WTC11 (cell line): Measurements from ENCODE around the gene VWA8. TPM values are rescaled to one million over a fixed set of nuclear protein-coding genes. Genes with fewer than 3 reads are reported as not detected.

ENCODE experiments used
- ATAC-seq: fragments of 200-7000 bp; cut with Tn5 transposase; 2 replicates; pipeline ENCODE4 v1.10.0; 2021; ENCODE audit warnings: mild to moderate bottlenecking, moderate library complexity
- CTCF ChIA-PET: fragments of 300-600 bp; sonication (Branson Sonifier 250); formaldehyde crosslinking; loops from one replicate; lab custom pipeline; 2021; ENCODE audit warnings: antibody characterized with exemption; lab: Charles Lee
- POLR2A ChIA-PET: fragments of 350-600 bp; sonication (Branson Sonifier 250); formaldehyde crosslinking; loops from one replicate; lab custom pipeline; 2021; ENCODE audit warnings: antibody characterized with exemption; lab: Charles Lee
- DNase-seq: peaks from one replicate; pipeline ENCODE4 v3.0.0; 2021; ENCODE audit warnings: low spot score
- H3K27ac Mint-ChIP-seq: 2 replicates; pipeline ENCODE4 v1.8.0; 2021; ENCODE audit warnings: mixed read lengths
- H3K27me3 Mint-ChIP-seq: 2 replicates; pipeline ENCODE4 v1.8.0; 2021; ENCODE audit warnings: low read depth, mild to moderate bottlenecking, moderate library complexity, mixed read lengths
- H3K36me3 Mint-ChIP-seq: 2 replicates; pipeline ENCODE4 v1.8.0; 2021; ENCODE audit warnings: mixed read lengths
- H3K4me1 Mint-ChIP-seq: 2 replicates; pipeline ENCODE4 v1.8.0; 2022; ENCODE audit warnings: mixed read lengths
- H3K4me3 Mint-ChIP-seq: 2 replicates; pipeline ENCODE4 v1.8.0; 2021; ENCODE audit warnings: mild to moderate bottlenecking, moderate library complexity, mixed read lengths
- H3K9me3 Mint-ChIP-seq: 2 replicates; pipeline ENCODE4 v1.8.0; 2021; ENCODE audit warnings: mixed read lengths
- ATF1 ChIP-seq: sonication (generic); formaldehyde crosslinking; IDR thresholded peaks from 2 replicates; pipeline ENCODE4 v1.8.1; 2023; ENCODE audit warnings: mild to moderate bottlenecking, moderate library complexity, missing genetic modification reagents
- ATF2 ChIP-seq: sonication (generic); formaldehyde crosslinking; IDR thresholded peaks from 2 replicates; pipeline ENCODE4 v1.8.1; 2022; ENCODE audit warnings: low read depth, missing genetic modification reagents, borderline replicate concordance
- CREB1 ChIP-seq: sonication (generic); formaldehyde crosslinking; IDR thresholded peaks from 2 replicates; pipeline ENCODE4 v1.8.0; 2023; ENCODE audit warnings: mild to moderate bottlenecking, missing genetic modification reagents
- CTCF ChIP-seq: fragments of 200-600 bp; IDR thresholded peaks from 2 replicates; pipeline ENCODE4 v1.8.0; 2022; ENCODE audit warnings: antibody characterized with exemption
- ERG ChIP-seq: fragments of 250-450 bp; sonication (Bioruptor Pico); IDR thresholded peaks from 2 replicates; pipeline ENCODE4 v1.8.0; 2021; ENCODE audit warnings: mild to moderate bottlenecking
- ETV6 ChIP-seq: sonication (generic); formaldehyde crosslinking; IDR thresholded peaks from 2 replicates; pipeline ENCODE4 v1.8.1; 2022; ENCODE audit warnings: mild to moderate bottlenecking, missing genetic modification reagents
- FOXJ3 ChIP-seq: sonication (generic); formaldehyde crosslinking; IDR thresholded peaks from 2 replicates; pipeline ENCODE4 v1.9.0; 2021; ENCODE audit warnings: missing genetic modification reagents, mild to moderate bottlenecking, borderline replicate concordance
- GABPB1 ChIP-seq: sonication (generic); formaldehyde crosslinking; IDR thresholded peaks from 2 replicates; pipeline ENCODE4 v1.8.1; 2023; ENCODE audit warnings: mild to moderate bottlenecking, missing genetic modification reagents
- GRHL2 ChIP-seq: fragments of 250-450 bp; sonication (Bioruptor Pico); IDR thresholded peaks from 2 replicates; pipeline ENCODE4 v1.8.0; 2022; ENCODE audit warnings: mild to moderate bottlenecking, moderate library complexity; ENCODE audit not compliant: insufficient replicate concordance, severe bottlenecking
- IRF2 ChIP-seq: sonication (generic); formaldehyde crosslinking; IDR thresholded peaks from 2 replicates; pipeline ENCODE4 v1.8.0; 2022; ENCODE audit warnings: low read depth, missing genetic modification reagents, borderline replicate concordance
- KAT7 ChIP-seq: sonication (generic); formaldehyde crosslinking; IDR thresholded peaks from 2 replicates; pipeline ENCODE4 v1.8.1; 2023; ENCODE audit warnings: missing genetic modification reagents, mild to moderate bottlenecking, borderline replicate concordance
- MLX ChIP-seq: sonication (generic); formaldehyde crosslinking; IDR thresholded peaks from 2 replicates; pipeline ENCODE4 v1.8.1; 2023; ENCODE audit warnings: mild to moderate bottlenecking, missing genetic modification reagents, moderate library complexity
- NFATC4 ChIP-seq: fragments of 250-450 bp; sonication (Bioruptor Pico); IDR thresholded peaks from 2 replicates; pipeline ENCODE4 v1.9.0; 2021; ENCODE audit warnings: mild to moderate bottlenecking
- OVOL2 ChIP-seq: fragments of 250-450 bp; sonication (Bioruptor Pico); IDR thresholded peaks from 2 replicates; pipeline ENCODE4 v1.9.0; 2021; ENCODE audit warnings: mild to moderate bottlenecking, borderline replicate concordance
- PRDM15 ChIP-seq: sonication (generic); formaldehyde crosslinking; IDR thresholded peaks from 2 replicates; pipeline ENCODE4 v1.8.0; 2022; ENCODE audit warnings: missing genetic modification reagents
- PRRX2 ChIP-seq: fragments of 250-450 bp; sonication (Bioruptor Pico); IDR thresholded peaks from 2 replicates; pipeline ENCODE4 v1.8.0; 2021; ENCODE audit warnings: mild to moderate bottlenecking
- RELA ChIP-seq: sonication (generic); formaldehyde crosslinking; IDR thresholded peaks from 2 replicates; pipeline ENCODE4 v1.8.1; 2022; ENCODE audit warnings: missing genetic modification reagents, mild to moderate bottlenecking, borderline replicate concordance
- SMAD3 ChIP-seq: sonication (generic); formaldehyde crosslinking; IDR thresholded peaks from 2 replicates; pipeline ENCODE4 v1.8.0; 2022; ENCODE audit warnings: missing genetic modification reagents, mild to moderate bottlenecking, borderline replicate concordance
- ZNF263 ChIP-seq: sonication (generic); formaldehyde crosslinking; IDR thresholded peaks from 2 replicates; pipeline ENCODE4 v1.8.1; 2022; ENCODE audit warnings: low read depth, mild to moderate bottlenecking, moderate library complexity, missing genetic modification reagents
- ZNF317 ChIP-seq: sonication (generic); formaldehyde crosslinking; IDR thresholded peaks from 2 replicates; pipeline ENCODE4 v1.8.1; 2023; ENCODE audit warnings: low read depth, mild to moderate bottlenecking, moderate library complexity, missing genetic modification reagents, borderline replicate concordance
- ZNF396 ChIP-seq: fragments of 250-450 bp; sonication (Bioruptor Pico); IDR thresholded peaks from 2 replicates; pipeline ENCODE4 v1.8.0; 2021; ENCODE audit warnings: mild to moderate bottlenecking, moderate library complexity, borderline replicate concordance
- ZNF423 ChIP-seq: fragments of 250-450 bp; sonication (Bioruptor Pico); IDR thresholded peaks from 2 replicates; pipeline ENCODE4 v2.1.2; 2022; ENCODE audit warnings: mild to moderate bottlenecking, moderate library complexity
- total RNA-seq: library from RNA; stranded (reverse); gene quantifications from 3 replicates; pipeline ENCODE4 v1.2.3, GENCODE V29; 2021

VWA8 gene
- total RNA-seq, 1 experiment from 2014 or later: 19.9 TPM

GRCh38 chr13:41930154-41930553, 30.8 kb downstream of the VWA8 start:
- no peak for ATAC-seq

GRCh38 chr13:41928323-41928722, 32.6 kb downstream of the VWA8 start:
- DNase-seq (no peak), ATAC-seq (no peak)
- Mint-ChIP-seq H3K36me3 (peaks cover 21% of the 10 kb centered on the region), H3K4me1 (peaks cover 13% of the 10 kb centered on the region), H3K4me3 (no peak overlapping the region), H3K27me3 (no peaks in the 10 kb centered on the region), H3K27ac (peak overlapping the region; percentile 21; the same call in 1 of the 2 replicates), H3K9me3 (peaks cover 22% of the 10 kb centered on the region)
- POLR2A ChIA-PET: no interaction called here
- TF ChIP-seq ZNF317 (CRISPR knock-in tag) (no peak), IRF2 (no peak), CTCF (no peak), RELA (CRISPR knock-in tag) (no peak), KAT7 (CRISPR knock-in tag) (no peak), ERG (CRISPR knock-in tag) (no peak), ETV6 (CRISPR knock-in tag) (no peak)
- CTCF ChIA-PET: interaction anchor here (1.0 kb wide), 1 partner anchor 278 kb away, joined by 3 read pairs; no protein-coding TSS in a partner anchor

More at GRCh38 chr13:41930154-41930553, 30.8 kb downstream of the VWA8 start:
- TF ChIP-seq PRRX2 (CRISPR knock-in tag) (no peak), ZNF263 (CRISPR knock-in tag) (no peak), PRDM15 (CRISPR knock-in tag) (no peak), KAT7 (CRISPR knock-in tag) (no peak), OVOL2 (CRISPR knock-in tag) (no peak), GABPB1 (CRISPR knock-in tag) (no peak), CREB1 (no peak), SMAD3 (no peak), ZNF396 (CRISPR knock-in tag) (no peak), ATF1 (CRISPR knock-in tag) (no peak), ATF2 (CRISPR knock-in tag) (no peak), ZNF423 (CRISPR knock-in tag) (no peak), FOXJ3 (CRISPR knock-in tag) (no peak), NFATC4 (CRISPR knock-in tag) (no peak), GRHL2 (CRISPR knock-in tag) (no peak), MLX (CRISPR knock-in tag) (no peak), IRF2 (no peak)
- TF ChIP-seq, all 79 proteins: peak for 0
- CTCF ChIA-PET: no interaction called here
- Mint-ChIP-seq H3K36me3 (peaks cover 11% of the 10 kb centered on the region), H3K27ac (no peak overlapping the region), H3K4me3 (no peak overlapping the region), H3K27me3 (no peaks in the 10 kb centered on the region), H3K4me1 (peaks cover 4% of the 10 kb centered on the region; the same call in 1 of the 2 replicates), H3K9me3 (peaks cover 8% of the 10 kb centered on the region)
- POLR2A ChIA-PET: no interaction called here
- no peak for DNase-seq
